HG03196 (cell line): ENCODE results near the gene VWF.
"Not testable (repeated sequence)": the region's sequence is repeated elsewhere in the genome, so short reads cannot be mapped to it uniquely, and the experiment has no call there.

Source experiments
- ATAC-seq: cut with Tn5 transposase; IDR thresholded peaks from one replicate; pipeline ENCODE4 v1.9.1; 2021; ENCODE audit not compliant: unreplicated experiment

The VWF gene

GRCh38 chr12:6106218-6106617, 18.3 kb downstream of the VWF start:
- no peak for ATAC-seq

- ATAC-seq: no peak
These were observed 19.6 kb downstream of the VWF start for GRCh38 chr12:6104842-6105241.

- ATAC-seq: no peak
These were observed 20.4 kb downstream of the VWF start for GRCh38 chr12:6104027-6104426.

GRCh38 chr12:6102021-6102420, 22.4 kb downstream of the VWF start:
- ATAC-seq: not testable (repeated sequence)

GRCh38 chr12:6099316-6099715, 25.2 kb downstream of the VWF start:
- no peak for ATAC-seq

- ATAC-seq: no peak
These were observed 27.1 kb downstream of the VWF start for GRCh38 chr12:6097411-6097810.

- no peak for ATAC-seq
These were observed 27.9 kb downstream of the VWF start for GRCh38 chr12:6096527-6096926.

- no peak for ATAC-seq
These were observed 29.2 kb downstream of the VWF start for GRCh38 chr12:6095269-6095668.

GRCh38 chr12:6093764-6094163, 30.7 kb downstream of the VWF start:
- ATAC-seq: no peak

GRCh38 chr12:6092784-6093722, 31.4 kb downstream of the VWF start:
- no peak for ATAC-seq

- ATAC-seq: no peak
These were observed 32.5 kb downstream of the VWF start for GRCh38 chr12:6091786-6092566.

GRCh38 chr12:6090803-6091202, 33.7 kb downstream of the VWF start:
- ATAC-seq: no peak

- ATAC-seq: no peak
These were observed 35.3 kb downstream of the VWF start for GRCh38 chr12:6088921-6089747.

GRCh38 chr12:6086316-6086715, 38.2 kb downstream of the VWF start:
- ATAC-seq: no peak

- ATAC-seq: no peak
These were observed 38.6 kb downstream of the VWF start for GRCh38 chr12:6085841-6086240.

- ATAC-seq: no peak
These were observed 39.5 kb downstream of the VWF start for GRCh38 chr12:6084969-6085450.

- ATAC-seq: no peak
These were observed 40.1 kb downstream of the VWF start for GRCh38 chr12:6084261-6084968.

- no peak for ATAC-seq
These were observed 40.9 kb downstream of the VWF start for GRCh38 chr12:6083601-6084000.

GRCh38 chr12:6082613-6083012, 41.9 kb downstream of the VWF start:
- no peak for ATAC-seq
